NCI-H82 treated with DMSO at 0.1 percent for 48 hours (cell line): ENCODE results near the gene CTNNA2.
"Not testable (repeated sequence)": the region's sequence is repeated elsewhere in the genome, so short reads cannot be mapped to it uniquely, and the experiment has no call there.

Experiments
- DNase-seq: peaks from one replicate; lab custom pipeline; 2025; ENCODE audit not compliant: unreplicated experiment; lab: John Stamatoyannopoulos, UW

Gene CTNNA2

GRCh38 chr2:80126596-80127189, 613.8 kb downstream of the CTNNA2 start:
- DNase-seq = no peak

GRCh38 chr2:80128080-80128479, 615.2 kb downstream of the CTNNA2 start:
- no peak for DNase-seq

- no peak for DNase-seq
These were observed 619.4 kb downstream of the CTNNA2 start for GRCh38 chr2:80132281-80132680.

GRCh38 chr2:80135001-80135400, 622.1 kb downstream of the CTNNA2 start:
- DNase-seq = no peak

GRCh38 chr2:80136338-80136737, 623.5 kb downstream of the CTNNA2 start:
- DNase-seq = no peak

- no peak for DNase-seq
These were observed 626.1 kb downstream of the CTNNA2 start for GRCh38 chr2:80139001-80139400.

GRCh38 chr2:80141007-80141726, 628.3 kb downstream of the CTNNA2 start:
- no peak for DNase-seq

GRCh38 chr2:80145499-80145898, 632.6 kb downstream of the CTNNA2 start:
- DNase-seq = no peak

GRCh38 chr2:80146757-80147156, 633.9 kb downstream of the CTNNA2 start:
- not testable (repeated sequence) for DNase-seq

GRCh38 chr2:80147690-80148089, 634.8 kb downstream of the CTNNA2 start:
- DNase-seq = no peak

GRCh38 chr2:80148906-80149305, 636.1 kb downstream of the CTNNA2 start:
- DNase-seq = no peak

GRCh38 chr2:80149991-80150390, 637.1 kb downstream of the CTNNA2 start:
- no peak for DNase-seq

- no peak for DNase-seq
These were observed 638.4 kb downstream of the CTNNA2 start for GRCh38 chr2:80151248-80151647.

- DNase-seq = no peak
These were observed 638.8 kb downstream of the CTNNA2 start for GRCh38 chr2:80151651-80152050.

GRCh38 chr2:80153151-80153550, 640.3 kb downstream of the CTNNA2 start:
- DNase-seq = peak; percentile 11

GRCh38 chr2:80153768-80154167, 640.9 kb downstream of the CTNNA2 start:
- DNase-seq = no peak

- no peak for DNase-seq
These were observed 641.5 kb downstream of the CTNNA2 start for GRCh38 chr2:80154231-80154915.

- DNase-seq = no peak
These were observed 651.5 kb downstream of the CTNNA2 start for GRCh38 chr2:80164375-80164774.

- no peak for DNase-seq
These were observed 653.8 kb downstream of the CTNNA2 start for GRCh38 chr2:80166483-80167171.

GRCh38 chr2:80167284-80167808, 654.5 kb downstream of the CTNNA2 start:
- DNase-seq = no peak

- no peak for DNase-seq
These were observed 655.2 kb downstream of the CTNNA2 start for GRCh38 chr2:80168037-80168436.
